Heart right ventricle (tissue), 16 donors: ENCODE measurements around the gene RABIF. TPM values are rescaled to one million over a fixed set of nuclear protein-coding genes. Genes with fewer than 3 reads are reported as not detected.
A peak's percentile ranks its signal among the peaks of the same experiment; 100 is the strongest.

ENCODE experiments used
- ATAC-seq, 8 donors: fragments of 200-7000 bp; cut with Tn5 transposase; one replicate each; pipeline ENCODE4 v1.9.1; 2020; ENCODE audit warnings: mild to moderate bottlenecking in 8 of 8, moderate library complexity in 8 of 8, moderate number of reproducible peaks in 1 of 8
- DNase-seq, 2 donors: peaks; one replicate each; pipeline ENCODE4 v3.0.0-alpha.2; 2020
- H3K27ac ChIP-seq, 10 donors: fragments of 200-600 bp; sonication (generic) in 2 of 10; one replicate each; pipeline versions ENCODE4 v1.5.0 to v1.8.0; 2020 to 2022; ENCODE audit warnings: mild to moderate bottlenecking in 3 of 10
- H3K27me3 ChIP-seq, 7 donors: fragments of 200-600 bp; one replicate each; pipeline ENCODE4 v1.8.0; 2021 to 2022; ENCODE audit warnings: mild to moderate bottlenecking in 2 of 7
- H3K36me3 ChIP-seq, 9 donors: fragments of 200-600 bp; sonication (generic) in 1 of 9; one replicate each; pipeline versions ENCODE4 v1.5.0 to v1.8.0; 2020 to 2022; ENCODE audit warnings: mild to moderate bottlenecking in 2 of 9
- H3K4me1 ChIP-seq, 9 donors: fragments of 200-600 bp; sonication (generic) in 1 of 9; one replicate each; pipeline versions ENCODE4 v1.5.0 to v1.8.0; 2020 to 2022; ENCODE audit warnings: mild to moderate bottlenecking in 4 of 9
- H3K4me3 ChIP-seq, 10 donors: fragments of 200-600 bp; sonication (generic) in 2 of 10; one replicate each; pipeline versions ENCODE4 v1.5.0 to v1.8.0; 2020 to 2022; ENCODE audit warnings: mild to moderate bottlenecking in 7 of 10, moderate library complexity in 2 of 10
- H3K9me3 ChIP-seq, 11 donors: fragments of 200-600 bp in 10 of 11; sonication (generic) in 2 of 11; one replicate each; pipeline versions ENCODE4 v1.5.0 to v1.8.0; 2013 to 2022; ENCODE audit warnings: mild to moderate bottlenecking in 2 of 11, control low read depth in 1 of 11, moderate library complexity in 1 of 11
- WGBS, 2 donors: extraction: QIAGEN DNeasy Blood & Tissue Kit; methylation state at CpG; one replicate each; pipeline ENCODE4 v1.1.7; 2013; ENCODE audit warnings: inconsistent platforms in 1 of 2; 5-methylcytosine and 5-hydroxymethylcytosine counted together
- intact Hi-C, 10 donors: fragments of 100-400 bp; cut with DNase I; formaldehyde crosslinking; loops; one replicate each; pipeline versions ENCODE4 v1.11.1 to v1.14.2; 2022
- polyA plus RNA-seq, 2 donors: library from polyadenylated mRNA; stranded (reverse); fragments of 200-250 nt; gene quantifications; one replicate each; pipeline ENCODE4 v1.2.3, GENCODE V29; 2013
- total RNA-seq, 10 donors: library from RNA; stranded (reverse); fragmentation: NEBNext Ultra II Directional in 3 of 10; extraction: Animal tissue kit (Norgen Biotek cat#: 25700) in 3 of 10; gene quantifications; one replicate each; pipeline versions ENCODE4 v1.2.1 to v1.2.4, GENCODE V29; 2021 to 2023
- TF ChIP-seq, protein P1 (sequence below), 9 donors: fragments of 200-600 bp; sonication (generic) in 2 of 9; IDR thresholded peaks; one replicate each; pipeline versions ENCODE4 v1.5.0 to v1.8.0; 2021 to 2022; ENCODE audit warnings: antibody characterized with exemption in 9 of 9, mild to moderate bottlenecking in 5 of 9, moderate library complexity in 1 of 9
- donor health status: Arrhythmogenic right ventricular cardiomyopathy.
- donor health status: ischemic (EF 13 %, LVEDD 7.1; RV severe dilation, severe dysfunction).
- donor health status: healthy with polysubstance abuse.
- donor health status: DM: no; HTN: yes; CAD: no.
- donor health status: DM: no; HTN: no; CAD: no.
- donor health status: ischemic (EF 25% LVEDD 6.9; RV normal size, moderate dysfunction).
- donor health status: ischemic (EF 25% LVEDD 5.7; RV mildly dilated, moderate dysfunction).
- donor health status: healthy.
- donor health status: DM: yes; HTN: yes; CAD: no.
- donor health status: Ischemic cardiomyopathy.
- donor health status: ischemic (EF 35%, LVEDD 5.7; RV mildly dilated, moderate dysfunction).
- donor health status: nonischemic (EF 11% LVEDD 7.7; RV severe dilation, severe dysfunction).
- donor health status: DM: yes; HTN: yes; CAD: no.
- donor health status: PGD.
- donor health status: ischemic (EF 29% LVEDD 5.4; RV normal size, mild dysfunction).
- donor health status: nonischemic (EF 23%, LVEDD 6.1; RV moderate dilation, normal function).

Gene RABIF
- total and polyA plus RNA-seq, 12 donors: 2.0 to 8.1 (median 4.8) TPM

- intact Hi-C loops: no loop called here
- H3K4me3 ChIP-seq: peak overlapping the region; percentile 42 to 91 (median 80)
- 3 to 5% methylated on average over 47 to 50 of the region's 50 CpGs for WGBS, 2 donors
- TF ChIP-seq, protein P1, sequence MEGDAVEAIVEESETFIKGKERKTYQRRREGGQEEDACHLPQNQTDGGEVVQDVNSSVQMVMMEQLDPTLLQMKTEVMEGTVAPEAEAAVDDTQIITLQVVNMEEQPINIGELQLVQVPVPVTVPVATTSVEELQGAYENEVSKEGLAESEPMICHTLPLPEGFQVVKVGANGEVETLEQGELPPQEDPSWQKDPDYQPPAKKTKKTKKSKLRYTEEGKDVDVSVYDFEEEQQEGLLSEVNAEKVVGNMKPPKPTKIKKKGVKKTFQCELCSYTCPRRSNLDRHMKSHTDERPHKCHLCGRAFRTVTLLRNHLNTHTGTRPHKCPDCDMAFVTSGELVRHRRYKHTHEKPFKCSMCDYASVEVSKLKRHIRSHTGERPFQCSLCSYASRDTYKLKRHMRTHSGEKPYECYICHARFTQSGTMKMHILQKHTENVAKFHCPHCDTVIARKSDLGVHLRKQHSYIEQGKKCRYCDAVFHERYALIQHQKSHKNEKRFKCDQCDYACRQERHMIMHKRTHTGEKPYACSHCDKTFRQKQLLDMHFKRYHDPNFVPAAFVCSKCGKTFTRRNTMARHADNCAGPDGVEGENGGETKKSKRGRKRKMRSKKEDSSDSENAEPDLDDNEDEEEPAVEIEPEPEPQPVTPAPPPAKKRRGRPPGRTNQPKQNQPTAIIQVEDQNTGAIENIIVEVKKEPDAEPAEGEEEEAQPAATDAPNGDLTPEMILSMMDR (IDR thresholded peaks at IDR 0.05): no peak
- peaks cover 0 to 20% (median 0%) of the 10 kb centered on the region in 7 donors for H3K27me3 ChIP-seq
- peak; percentile 9 to 27 for DNase-seq
- H3K9me3 ChIP-seq: no peaks in the 10 kb centered on the region
- H3K27ac ChIP-seq: peak overlapping the region in 3 of 10 donors; percentile 44 to 65 (median 56)
- peak; percentile 26 to 67 (median 50) for ATAC-seq
- H3K36me3 ChIP-seq: no peaks in the 10 kb centered on the region
- H3K4me1 ChIP-seq: peaks cover 4 to 30% (median 15%) of the 10 kb centered on the region in 9 donors
These were observed 28.1 kb downstream of the RABIF start for GRCh38 chr1:202860744-202861419.

DNA sequence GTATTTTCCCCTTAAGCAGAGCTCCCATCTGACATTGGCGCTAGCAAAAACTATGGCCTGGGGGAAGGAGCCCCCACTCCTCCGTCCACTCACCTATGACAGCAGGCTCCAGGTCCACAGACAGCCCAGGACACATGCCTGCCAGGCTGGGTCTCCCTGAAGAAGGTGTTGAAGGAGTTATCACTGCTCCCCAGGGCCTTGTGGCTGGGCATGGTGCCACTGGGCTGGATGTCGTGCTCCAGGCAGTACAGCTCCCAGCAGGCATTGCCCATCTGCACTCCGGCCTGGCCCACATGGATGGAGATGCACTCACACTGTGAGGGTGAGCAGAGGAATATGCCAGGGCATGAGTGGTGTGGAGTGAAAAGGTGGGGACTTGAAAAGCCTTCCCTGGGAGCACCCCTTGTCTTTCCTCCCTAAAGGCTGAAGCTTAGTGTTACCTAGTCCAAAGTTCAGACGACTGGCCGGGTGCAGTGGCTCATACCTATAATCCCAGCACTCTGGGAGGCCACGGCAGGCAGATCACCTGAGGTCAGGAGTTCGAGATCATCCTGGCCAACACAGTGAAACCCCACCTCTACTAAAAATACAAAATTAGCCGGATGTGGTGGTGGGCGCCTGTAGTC lies 30.0 kb downstream of the RABIF start:
- intact Hi-C loops: loop anchor here in 1 of 10 donors (5.0 kb wide), 1 partner anchor 42 kb away; no protein-coding TSS in a partner anchor
- WGBS, 2 donors: 74 to 80% methylated on average over 10 of the region's 10 CpGs
- H3K27me3 ChIP-seq: peaks cover 0 to 20% (median 0%) of the 10 kb centered on the region in 7 donors
- peak in 2 of 8 donors; percentile 3 to 48 for ATAC-seq
- DNase-seq: peak; percentile 41 to 70
- no peak overlapping the region for H3K4me3 ChIP-seq
- peaks cover 4 to 30% (median 15%) of the 10 kb centered on the region in 9 donors for H3K4me1 ChIP-seq
- no peaks in the 10 kb centered on the region for H3K36me3 ChIP-seq
- TF ChIP-seq, protein P1 (IDR thresholded peaks at IDR 0.05): no peak
- H3K9me3 ChIP-seq: no peaks in the 10 kb centered on the region
- H3K27ac ChIP-seq: peak overlapping the region in 8 of 10 donors; percentile 38 to 79 (median 63)

GRCh38 chr1:202858331-202858730 lies 30.6 kb downstream of the RABIF start:
- Histone ChIP-seq H3K27me3 (peaks cover 0 to 20% (median 0%) of the 10 kb centered on the region in 7 donors), H3K27ac (peak overlapping the region in 9 of 10 donors; percentile 15 to 79 (median 60)), H3K36me3 (no peaks in the 10 kb centered on the region), H3K4me1 (peaks cover 4 to 30% (median 15%) of the 10 kb centered on the region in 9 donors), H3K4me3 (no peak overlapping the region), H3K9me3 (no peaks in the 10 kb centered on the region)
- DNase-seq: peak; percentile 47 to 51
- peak; percentile 29 to 79 (median 48) for ATAC-seq
- WGBS, 2 donors: 40 to 43% methylated on average over 6 of the region's 6 CpGs
- TF ChIP-seq, protein P1 (IDR thresholded peaks at IDR 0.05): no peak
- intact Hi-C loops: loop anchor here in 1 of 10 donors (5.0 kb wide), 1 partner anchor 41 kb away; no protein-coding TSS in a partner anchor

DNA sequence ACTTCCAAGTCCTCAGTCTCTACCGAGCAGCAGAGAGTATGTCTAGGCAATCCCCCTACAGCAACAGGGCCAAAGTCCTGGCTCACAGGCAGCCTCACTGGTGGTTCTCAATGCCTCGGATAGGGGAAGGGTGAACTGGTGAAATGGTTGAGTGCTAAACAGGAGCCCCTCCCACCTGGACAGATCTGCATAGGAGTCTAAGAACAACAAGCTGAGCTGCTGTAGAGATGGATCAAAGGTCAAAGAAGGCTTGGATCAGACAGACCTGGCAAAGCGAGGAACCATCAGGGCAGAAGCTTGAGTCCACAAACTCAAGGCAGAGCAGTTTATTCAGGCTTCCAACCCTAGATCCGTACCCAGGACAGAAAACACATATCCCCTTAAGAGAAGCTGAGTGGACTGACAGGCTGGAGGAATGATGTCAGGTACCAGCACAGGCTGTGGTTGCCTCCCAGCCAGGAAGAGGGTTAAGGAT lies 31.8 kb downstream of the RABIF start:
- Histone ChIP-seq H3K27ac (peak overlapping the region in 1 of 10 donors; percentile 50), H3K4me1 (peaks cover 4 to 30% (median 15%) of the 10 kb centered on the region in 9 donors), H3K27me3 (peaks cover 0 to 10% (median 0%) of the 10 kb centered on the region in 7 donors), H3K4me3 (no peak overlapping the region), H3K36me3 (no peaks in the 10 kb centered on the region), H3K9me3 (no peaks in the 10 kb centered on the region)
- DNase-seq (no peak), ATAC-seq (no peak)
- intact Hi-C loops: loop anchor here in 1 of 10 donors (5.0 kb wide), 1 partner anchor 40 kb away; no protein-coding TSS in a partner anchor
- WGBS, 2 donors: 68 to 72% methylated on average over 4 of the region's 4 CpGs
- TF ChIP-seq, protein P1 (IDR thresholded peaks at IDR 0.05): no peak
